GM19193 (cell line): ENCODE measurements around the gene LRRC25.

ENCODE experiments used
- POLR2A ChIP-seq: IDR thresholded peaks from 4 replicates; pipeline ENCODE4 v1.6.1; 2011; ENCODE audit not compliant: insufficient read depth, insufficient read length; ENCODE audit errors: extremely low read depth

Gene LRRC25

GRCh38 chr19:18386543-18387271 lies 10.7 kb downstream of the LRRC25 start:
- TF ChIP-seq POLR2A = no peak

DNA sequence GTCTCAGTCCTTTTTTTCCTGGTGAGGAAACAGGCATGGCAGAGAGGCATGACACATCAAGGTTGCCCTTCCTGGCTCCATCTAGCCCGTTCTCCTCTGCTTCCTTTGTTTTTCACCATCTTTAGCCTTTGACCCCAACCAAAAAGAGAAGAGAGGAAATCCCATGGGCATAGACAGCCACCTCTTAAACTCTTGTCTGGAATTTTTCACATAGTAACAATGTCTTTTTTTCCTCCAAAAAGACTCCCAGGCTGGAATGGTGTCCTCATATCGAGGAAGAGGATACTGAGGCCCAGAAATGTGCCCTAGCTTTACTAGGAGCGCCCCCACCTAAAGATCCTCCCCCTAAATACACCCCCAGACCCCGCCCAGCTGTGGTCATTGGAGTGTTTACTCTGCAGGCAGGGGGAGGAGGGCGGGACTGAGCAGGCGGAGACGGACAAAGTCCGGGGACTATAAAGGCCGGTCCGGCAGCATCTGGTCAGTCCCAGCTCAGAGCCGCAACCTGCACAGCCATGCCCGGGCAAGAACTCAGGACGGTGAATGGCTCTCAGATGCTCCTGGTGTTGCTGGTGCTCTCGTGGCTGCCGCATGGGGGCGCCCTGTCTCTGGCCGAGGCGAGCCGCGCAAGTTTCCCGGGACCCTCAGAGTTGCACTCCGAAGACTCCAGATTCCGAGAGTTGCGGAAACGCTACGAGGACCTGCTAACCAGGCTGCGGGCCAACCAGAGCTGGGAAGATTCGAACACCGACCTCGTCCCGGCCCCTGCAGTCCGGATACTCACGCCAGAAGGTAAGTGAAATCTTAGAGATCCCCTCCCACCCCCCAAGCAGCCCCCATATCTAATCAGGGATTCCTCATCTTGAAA lies 11.5 kb downstream of the LRRC25 start, which contains the start of gene GDF15:
Gene GDF15, plus strand, starts transcription at position 484 of the 868 bp plus-strand sequence. Its CDS starts 32 bp downstream, at position 516.
- peak; percentile 72 for TF ChIP-seq POLR2A

GRCh38 chr19:18385359-18385674 lies 12.1 kb downstream of the LRRC25 start:
- no peak for TF ChIP-seq POLR2A

GRCh38 chr19:18384775-18385174 lies 12.6 kb downstream of the LRRC25 start:
- TF ChIP-seq POLR2A = no peak

GRCh38 chr19:18380843-18381242 lies 16.6 kb downstream of the LRRC25 start:
- no peak for TF ChIP-seq POLR2A

- TF ChIP-seq POLR2A = no peak
These were observed 17.3 kb downstream of the LRRC25 start for GRCh38 chr19:18379803-18380747.

DNA sequence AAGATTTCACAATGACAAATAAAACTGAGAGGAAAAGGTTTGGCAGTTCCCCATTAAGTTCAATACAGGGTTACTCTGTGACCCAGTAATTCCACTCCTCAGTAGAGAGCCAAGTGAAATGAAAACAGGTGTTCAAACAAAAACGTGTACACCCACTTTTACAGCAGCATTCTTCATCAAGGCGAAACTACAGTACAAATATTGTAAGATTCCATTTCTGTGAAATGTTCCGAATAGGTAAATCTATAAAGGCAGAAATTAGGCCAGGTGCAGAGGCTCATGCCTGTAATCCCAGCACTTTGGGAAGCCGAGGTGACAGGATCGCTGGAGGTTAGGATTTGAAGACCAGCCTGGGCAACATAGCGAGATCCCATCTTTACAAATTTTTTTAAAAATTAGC lies 20.4 kb downstream of the LRRC25 start:
- no peak for TF ChIP-seq POLR2A

GRCh38 chr19:18373892-18374629 lies 23.4 kb downstream of the LRRC25 start:
- peak; percentile 65 for TF ChIP-seq POLR2A

- no peak for TF ChIP-seq POLR2A
These were observed 24.0 kb downstream of the LRRC25 start for GRCh38 chr19:18373407-18373891.

- no peak for TF ChIP-seq POLR2A
These were observed 28.8 kb downstream of the LRRC25 start for GRCh38 chr19:18368504-18369222.

DNA sequence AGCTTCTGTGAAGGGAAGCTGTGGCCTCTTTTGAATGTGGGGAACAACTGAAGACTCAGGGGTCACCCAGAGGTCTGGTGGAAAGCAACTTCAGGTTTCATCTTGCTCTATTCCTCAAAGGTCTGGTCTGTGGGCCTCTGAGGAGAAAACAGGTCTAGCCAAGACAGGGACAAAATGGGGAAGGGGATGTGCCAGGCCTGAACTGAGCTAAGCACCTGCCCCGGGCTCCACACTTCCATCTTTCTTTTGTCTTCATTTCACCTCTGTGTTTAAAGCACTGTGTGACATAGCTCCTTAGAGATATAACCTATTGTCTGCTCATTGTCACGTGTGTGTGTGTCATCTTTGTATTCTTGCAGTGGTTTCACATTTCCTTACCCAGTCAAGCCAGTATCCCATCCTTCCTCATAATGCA lies 31.4 kb downstream of the LRRC25 start:
- TF ChIP-seq POLR2A = no peak

DNA sequence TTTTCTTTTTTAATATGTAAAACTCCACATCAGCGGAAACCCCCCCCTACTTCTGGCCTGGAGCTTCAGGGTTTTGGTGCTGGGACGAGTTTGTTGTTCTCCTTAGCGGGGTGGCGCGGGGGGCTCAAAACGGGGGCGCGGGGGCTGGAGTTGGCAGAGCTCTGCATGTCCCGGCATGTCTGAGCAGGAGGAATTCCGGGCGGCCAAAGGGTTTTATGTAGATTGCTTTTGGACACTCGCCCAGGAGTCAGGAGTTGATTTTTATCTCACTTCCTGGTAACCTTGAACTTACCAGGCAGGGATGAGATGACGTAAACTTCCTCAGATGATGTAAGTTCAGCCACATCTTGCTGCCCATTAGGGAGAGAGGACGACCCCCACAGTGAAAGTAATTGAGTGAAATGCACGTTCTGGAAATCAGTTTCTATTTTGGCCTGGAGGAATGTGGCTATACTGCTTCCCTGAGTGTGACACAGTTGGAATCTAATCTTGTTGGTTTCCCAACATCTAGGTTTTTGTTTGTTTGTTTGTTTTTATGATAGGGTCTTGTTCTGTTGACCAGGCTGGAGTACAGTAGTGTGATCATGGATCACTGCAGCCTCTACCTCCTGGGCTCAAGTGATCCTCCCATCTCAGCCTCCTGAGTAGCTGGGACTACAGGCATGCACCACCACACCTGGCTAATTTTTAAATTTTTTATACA lies 32.4 kb downstream of the LRRC25 start:
- no peak for TF ChIP-seq POLR2A

- no peak for TF ChIP-seq POLR2A
These were observed 33.6 kb downstream of the LRRC25 start for GRCh38 chr19:18363787-18364186.
